Measurements from ENCODE around the gene ZDHHC20.

- TF ChIP-seq CTCF (conservative IDR thresholded peaks at IDR 0.05 in 1 of 2, IDR thresholded peaks at IDR 0.05 in 1 of 2; ENCODE audit: extremely low read depth in 1 of 2, insufficient read depth in 1 of 2, low read depth in 1 of 2, low read length in 2 of 2) (no peak), EZH2 (IDR thresholded peaks at IDR 0.05; ENCODE audit: borderline replicate concordance, low read length) (no peak)
Measured at GRCh38 chr13:21328201-21328600, 130.9 kb downstream of the ZDHHC20 start.

All from mammary epithelial cell (primary cell).